Large intestine (tissue), 3 donors: ENCODE results near the gene SEMA6A. TPM values are rescaled to one million over a fixed set of nuclear protein-coding genes. Genes with fewer than 3 reads are reported as not detected.

ENCODE experiments used
- DNase-seq, 2 donors: peaks; one replicate each; pipeline versions ENCODE4 v3.0.0 to v3.0.0-alpha.2; 2013
- H3K27ac ChIP-seq: one replicate; pipeline ENCODE4 v1.5.1; 2013; ENCODE audit warnings: low read length
- H3K27me3 ChIP-seq: 2 replicates; pipeline ENCODE4 v1.6.1; 2013; ENCODE audit warnings: low read length; ENCODE audit not compliant: control insufficient read depth, insufficient read depth
- H3K36me3 ChIP-seq: 2 replicates; pipeline ENCODE4 v1.6.1; 2013; ENCODE audit warnings: low read length; ENCODE audit not compliant: control insufficient read depth, insufficient read depth
- H3K4me1 ChIP-seq: one replicate; pipeline ENCODE4 v1.6.1; 2013; ENCODE audit warnings: low read length; ENCODE audit not compliant: control insufficient read depth, insufficient read depth
- H3K4me3 ChIP-seq: one replicate; pipeline ENCODE4 v1.5.1; 2013; ENCODE audit warnings: low read length
- H3K9me3 ChIP-seq: one replicate; pipeline ENCODE4 v1.6.1; 2013; ENCODE audit warnings: mild to moderate bottlenecking, low read depth, low read length, moderate library complexity; ENCODE audit not compliant: control insufficient read depth
- WGBS: methylation state at CpG from one replicate; pipeline ENCODE4 v1.1.5; 2013; ENCODE audit warnings: low lambda C conversion rate; ENCODE audit not compliant: insufficient coverage; 5-methylcytosine and 5-hydroxymethylcytosine counted together
- polyA plus RNA-seq: library from polyadenylated mRNA; unstranded; fragments of 120-200 nt; gene quantifications from one replicate; pipeline ENCODE4 v1.2.1, GENCODE V29; 2013

Gene SEMA6A
- polyA plus RNA-seq, 1 donor = 55.9 TPM

- Histone ChIP-seq H3K27me3 (no peaks in the 10 kb centered on the region), H3K4me1 (peaks cover 25% of the 10 kb centered on the region), H3K36me3 (peaks cover 56% of the 10 kb centered on the region), H3K4me3 (no peak overlapping the region), H3K27ac (no peak overlapping the region), H3K9me3 (no peaks in the 10 kb centered on the region)
- 100% methylated on average over 1 of the region's 9 CpGs for WGBS
- DNase-seq = no peak
These were observed 78.8 kb downstream of the SEMA6A start for GRCh38 chr5:116495786-116496357.

DNA sequence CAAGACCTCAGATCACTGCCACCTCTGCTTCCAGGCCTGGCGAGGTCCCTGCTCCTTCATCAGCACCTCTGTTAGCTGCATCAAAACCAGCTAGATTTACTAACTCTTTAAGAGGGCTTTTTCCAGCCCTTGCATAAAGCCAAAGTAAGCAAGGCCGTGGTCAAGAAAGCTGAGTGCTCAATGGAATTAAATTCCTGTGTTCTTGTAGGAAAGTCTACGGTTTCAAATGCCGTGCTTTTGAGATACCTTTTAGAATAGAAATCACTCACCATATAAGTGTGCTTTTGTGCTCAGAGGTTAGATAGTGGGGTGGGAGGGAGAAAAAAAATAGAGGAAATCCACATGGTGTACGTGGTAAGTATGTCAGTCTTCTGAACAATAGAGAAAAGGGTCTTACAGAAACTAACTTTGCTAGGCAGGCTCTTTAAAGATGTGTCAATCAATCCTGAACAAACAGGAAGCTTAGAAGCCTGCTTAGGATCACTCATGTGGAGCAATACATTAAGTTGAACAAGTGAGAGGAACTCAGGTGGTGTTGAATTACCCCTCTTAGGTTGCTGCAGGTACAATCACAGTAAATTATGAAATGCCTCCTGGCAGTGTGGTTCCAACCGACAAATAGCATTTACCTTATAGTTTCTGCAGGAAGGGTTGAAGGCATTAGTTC lies 79.7 kb downstream of the SEMA6A start:
- Histone ChIP-seq H3K4me1 (peaks cover 25% of the 10 kb centered on the region), H3K4me3 (no peak overlapping the region), H3K27me3 (no peaks in the 10 kb centered on the region), H3K27ac (no peak overlapping the region), H3K36me3 (peaks cover 56% of the 10 kb centered on the region), H3K9me3 (no peaks in the 10 kb centered on the region)
- DNase-seq = no peak
- no CpG with 5 or more reads among the region's 6 CpGs for WGBS

DNA sequence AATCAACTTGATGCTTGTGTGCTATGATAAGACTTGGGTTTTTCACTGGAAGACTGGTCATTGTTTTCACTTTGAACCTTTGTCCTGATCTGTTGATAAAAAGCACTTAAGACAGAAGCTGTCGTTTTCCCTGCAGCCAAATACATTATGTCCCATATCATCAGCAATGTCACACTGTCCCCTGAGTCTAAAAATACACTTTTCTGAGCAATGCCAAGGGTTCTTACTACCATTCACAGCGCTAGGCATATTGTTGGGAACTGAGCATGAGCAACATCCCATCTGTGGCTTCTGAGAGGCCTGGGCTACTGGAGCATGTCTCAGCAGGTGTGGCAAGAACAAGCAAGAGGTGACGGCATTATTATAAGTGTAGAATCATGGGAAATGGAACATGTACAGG lies 81.8 kb downstream of the SEMA6A start:
- peaks cover 15% of the 10 kb centered on the region for H3K4me1 ChIP-seq
- H3K36me3 ChIP-seq = peaks cover 75% of the 10 kb centered on the region
- peak overlapping the region; percentile 32 for H3K27ac ChIP-seq
- H3K9me3 ChIP-seq = no peaks in the 10 kb centered on the region
- WGBS = 57% methylated on average over 1 of the region's 3 CpGs
- DNase-seq = peak; percentile 22 to 59
- H3K4me3 ChIP-seq = no peak overlapping the region
- no peaks in the 10 kb centered on the region for H3K27me3 ChIP-seq

DNA sequence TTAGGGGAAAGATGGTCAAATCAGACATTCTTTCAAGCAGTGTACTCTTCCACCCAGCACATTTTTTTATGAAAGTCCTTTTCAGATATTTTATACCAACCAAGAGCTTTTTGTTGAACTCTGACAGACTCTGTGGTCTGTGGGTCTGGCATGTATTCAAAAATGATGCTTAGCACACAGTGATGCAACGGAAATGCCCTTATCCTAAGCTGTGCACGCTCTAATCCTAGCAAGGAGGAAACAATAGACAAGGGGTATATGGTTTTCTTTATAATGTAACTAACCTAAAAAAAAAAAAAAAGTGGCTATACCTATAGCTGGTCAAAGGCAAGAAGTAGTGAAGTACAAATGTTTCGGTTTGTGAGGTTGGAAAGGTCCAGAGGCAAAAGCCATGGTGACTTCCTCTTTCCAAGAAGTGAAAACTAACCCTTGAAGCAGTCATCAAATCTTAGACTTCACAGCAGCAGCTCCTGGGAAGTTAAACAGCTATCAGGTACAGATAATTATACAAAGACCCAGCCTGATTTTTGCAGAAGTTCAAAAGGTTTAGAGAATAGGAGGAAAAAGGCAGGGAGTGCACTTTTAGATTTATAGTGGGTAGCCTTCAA lies 82.5 kb downstream of the SEMA6A start:
- Histone ChIP-seq H3K4me3 (no peak overlapping the region), H3K9me3 (no peaks in the 10 kb centered on the region), H3K27ac (peak overlapping the region; percentile 32), H3K27me3 (no peaks in the 10 kb centered on the region), H3K36me3 (peaks cover 79% of the 10 kb centered on the region), H3K4me1 (peaks cover 17% of the 10 kb centered on the region)
- DNase-seq = no peak
- no CpG with 5 or more reads among the region's 3 CpGs for WGBS

- no peaks in the 10 kb centered on the region for H3K9me3 ChIP-seq
- no CpG with 5 or more reads among the region's 6 CpGs for WGBS
- no peak for DNase-seq
- H3K4me1 ChIP-seq = peaks cover 18% of the 10 kb centered on the region
- no peak overlapping the region for H3K27ac ChIP-seq
- no peak overlapping the region for H3K4me3 ChIP-seq
- H3K36me3 ChIP-seq = peaks cover 78% of the 10 kb centered on the region
- H3K27me3 ChIP-seq = no peaks in the 10 kb centered on the region
These were observed 86.1 kb downstream of the SEMA6A start for GRCh38 chr5:116488356-116489041.

DNA sequence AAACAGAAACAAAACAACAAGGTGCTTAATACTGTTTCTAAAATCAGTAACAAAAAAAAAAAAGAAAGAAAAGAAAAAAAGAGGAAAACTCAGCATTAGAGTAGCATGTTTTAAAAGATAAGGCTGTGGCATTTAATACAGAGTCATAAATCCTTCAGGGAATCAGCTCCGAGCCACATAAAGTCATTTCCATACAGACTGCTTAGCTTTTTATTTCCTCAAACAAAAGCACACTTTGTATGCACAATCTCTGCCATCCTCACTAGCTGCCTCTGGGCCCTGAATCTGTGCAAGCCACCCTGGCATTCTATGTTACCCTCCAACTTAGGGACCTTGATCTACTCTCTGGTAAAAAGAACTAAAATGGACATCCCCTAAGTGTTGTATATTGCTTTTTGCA lies 87.6 kb downstream of the SEMA6A start:
- Histone ChIP-seq H3K36me3 (peaks cover 79% of the 10 kb centered on the region), H3K4me3 (no peak overlapping the region), H3K27ac (no peak overlapping the region), H3K27me3 (no peaks in the 10 kb centered on the region), H3K9me3 (no peaks in the 10 kb centered on the region), H3K4me1 (peaks cover 9% of the 10 kb centered on the region)
- WGBS = no CpG with 5 or more reads among the region's 1 CpG
- no peak for DNase-seq

GRCh38 chr5:116486588-116486987 lies 88.0 kb downstream of the SEMA6A start:
- no peaks in the 10 kb centered on the region for H3K27me3 ChIP-seq
- no peak for DNase-seq
- no peaks in the 10 kb centered on the region for H3K9me3 ChIP-seq
- H3K36me3 ChIP-seq = peaks cover 79% of the 10 kb centered on the region
- peaks cover 4% of the 10 kb centered on the region for H3K4me1 ChIP-seq
- WGBS = 60% methylated on average over 1 of the region's 8 CpGs
- no peak overlapping the region for H3K27ac ChIP-seq
- H3K4me3 ChIP-seq = no peak overlapping the region

DNA sequence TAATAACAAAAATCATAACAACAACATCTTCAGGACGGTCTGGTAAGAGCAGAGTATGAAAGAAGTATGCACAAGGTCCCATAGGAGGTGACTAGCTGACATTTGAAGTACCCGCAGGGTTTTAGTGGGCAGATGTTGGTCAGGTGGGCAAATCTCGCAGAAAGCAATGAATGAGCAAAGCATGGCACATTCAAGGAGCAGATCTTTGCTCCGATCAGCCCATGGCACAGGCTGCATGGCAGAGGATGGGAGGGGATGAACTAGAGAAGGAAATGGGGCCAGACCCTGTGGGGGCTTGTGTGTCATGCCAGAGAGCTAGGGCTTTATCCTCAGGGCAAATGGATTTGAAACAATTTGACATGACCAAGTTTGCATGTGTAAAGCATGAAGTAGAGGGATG lies 90.0 kb downstream of the SEMA6A start:
- WGBS = no CpG with 5 or more reads among the region's 4 CpGs
- Histone ChIP-seq H3K27ac (no peak overlapping the region), H3K4me1 (peaks cover 4% of the 10 kb centered on the region), H3K36me3 (peaks cover 83% of the 10 kb centered on the region), H3K27me3 (no peaks in the 10 kb centered on the region), H3K9me3 (no peaks in the 10 kb centered on the region), H3K4me3 (no peak overlapping the region)
- DNase-seq = no peak

DNA sequence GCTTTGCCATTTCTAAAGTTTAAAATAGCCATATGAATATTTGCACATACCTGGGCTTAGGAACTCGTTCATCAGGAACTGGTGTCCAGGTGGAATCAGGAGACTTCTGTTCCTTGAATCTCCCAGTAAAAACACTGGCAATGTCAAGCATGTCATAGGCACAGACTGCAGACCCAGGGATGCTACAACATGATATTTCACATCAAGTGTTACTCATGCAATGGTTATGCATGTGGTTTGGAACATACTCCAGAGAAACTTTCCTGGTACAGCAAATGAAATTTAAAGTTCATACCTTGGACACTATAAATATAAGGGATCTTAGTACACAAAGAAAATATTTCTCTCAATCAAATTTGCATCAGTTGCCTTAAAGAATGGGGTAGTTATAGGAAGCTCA lies 92.2 kb downstream of the SEMA6A start:
- no peak overlapping the region for H3K4me3 ChIP-seq
- no peaks in the 10 kb centered on the region for H3K9me3 ChIP-seq
- no peaks in the 10 kb centered on the region for H3K27me3 ChIP-seq
- DNase-seq = no peak
- no peak overlapping the region for H3K27ac ChIP-seq
- peaks cover 81% of the 10 kb centered on the region for H3K36me3 ChIP-seq
- no CpG with 5 or more reads among the region's 1 CpG for WGBS
- H3K4me1 ChIP-seq = peaks cover 4% of the 10 kb centered on the region

GRCh38 chr5:116480894-116481510 lies 93.6 kb downstream of the SEMA6A start:
- Histone ChIP-seq H3K27me3 (no peaks in the 10 kb centered on the region), H3K9me3 (no peaks in the 10 kb centered on the region), H3K36me3 (peaks cover 85% of the 10 kb centered on the region), H3K27ac (no peak overlapping the region), H3K4me3 (no peak overlapping the region), H3K4me1 (no peaks in the 10 kb centered on the region)
- DNase-seq = no peak
- no CpG with 5 or more reads among the region's 5 CpGs for WGBS
